ENCODE measurements around the gene CCDC106. TPM values are rescaled to one million over a fixed set of nuclear protein-coding genes. Genes with fewer than 3 reads are reported as not detected.

The CCDC106 gene
- total RNA-seq, 1 experiment from 2014 or later: 19.9 TPM

DNA sequence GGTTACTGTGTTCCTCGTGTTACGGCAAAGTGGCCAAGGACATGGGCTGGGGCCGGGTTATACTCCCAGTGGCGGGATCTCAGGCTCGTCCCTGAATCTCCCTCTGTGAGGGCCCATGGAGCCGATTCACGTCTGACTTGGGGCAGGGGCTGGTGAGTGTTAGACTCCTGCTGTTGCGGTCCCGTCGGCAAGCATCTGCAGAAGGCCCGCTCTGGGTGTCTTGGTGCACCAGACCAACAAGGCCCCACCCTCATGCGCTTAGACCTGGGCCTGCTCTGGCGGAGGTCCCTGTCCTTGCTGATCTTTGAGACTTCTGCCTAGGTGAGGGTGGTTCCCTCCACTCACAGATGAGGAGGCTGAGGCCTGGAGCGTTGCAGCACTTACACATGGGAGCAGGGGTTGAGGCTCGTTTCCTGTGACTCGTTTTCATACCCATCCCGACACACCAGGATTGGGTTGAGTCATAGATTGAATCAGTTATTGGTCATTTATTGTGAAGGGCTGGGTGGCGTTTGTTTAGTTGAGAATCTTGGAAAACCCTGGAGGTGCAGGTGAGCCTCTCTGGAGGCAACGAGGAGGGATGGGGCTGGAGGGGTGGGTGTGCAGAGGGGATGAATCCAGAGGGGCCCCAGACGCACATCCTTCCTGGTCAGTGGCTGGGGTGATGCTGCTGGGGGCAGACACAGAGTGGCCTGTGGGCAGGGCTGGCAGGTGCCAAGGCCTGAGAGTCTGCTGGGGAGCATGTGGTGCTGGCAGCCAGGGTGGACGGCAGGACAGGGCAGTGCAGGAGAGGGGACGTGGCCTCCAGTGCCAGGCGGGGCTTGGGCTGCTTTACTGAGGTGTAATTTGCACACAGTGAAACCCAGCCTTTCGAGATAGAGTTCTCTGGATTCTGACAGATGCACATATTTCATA is 31.6 kb downstream of the CCDC106 start:
- H2BK15ac ChIP-seq (ENCODE audit: low read depth, low read length): no peak overlapping the region
- no peak overlapping the region for H2BK20ac ChIP-seq (ENCODE audit: low read depth, low read length, poor library complexity, severe bottlenecking)
- no peak overlapping the region for H3K9ac ChIP-seq (ENCODE audit: extremely low read depth, insufficient read length, low read length)
- H3K18ac ChIP-seq (ENCODE audit: insufficient read length, low read depth, low read length): no peak overlapping the region
- no peak overlapping the region for H2BK120ac ChIP-seq (ENCODE audit: low read depth, low read length, poor library complexity, severe bottlenecking)
- no peaks in the 10 kb centered on the region; a peak in 1 of 5 replicates for H3K9me3 Mint-ChIP-seq
- no peaks in the 10 kb centered on the region for H3K4me1 ChIP-seq (ENCODE audit: insufficient read depth, low read length)
- no peak overlapping the region for H3K23ac ChIP-seq (ENCODE audit: insufficient read length, low read depth, low read length)
- peaks cover 16 to 48% (median 40%) of the 10 kb centered on the region in 3 experiments; a peak in 6 of 7 replicates for H3K36me3 Mint-ChIP-seq (ENCODE audit: insufficient read depth in 1 of 3, low read depth in 3 of 3)
- H3K4me2 ChIP-seq (ENCODE audit: insufficient read depth, insufficient read length, low read length): no peak overlapping the region
- H4K8ac ChIP-seq (replicated peaks; ENCODE audit: insufficient read length, low read depth, low read length): no peak overlapping the region
- no peak overlapping the region for H2BK12ac ChIP-seq (ENCODE audit: insufficient read length, low read depth, low read length)
- peaks cover 18% of the 10 kb centered on the region for H3K79me1 ChIP-seq (ENCODE audit: insufficient read depth, low read depth, low read length, poor library complexity, severe bottlenecking)
- WGBS (ENCODE audit: extremely low coverage, insufficient read length, low lambda C conversion rate): no CpG with 5 or more reads among the region's 24 CpGs
- H3K79me2 ChIP-seq (ENCODE audit: insufficient read depth, low read length): peaks cover 18% of the 10 kb centered on the region; the same call in 1 of the 2 replicates
- H3K56ac ChIP-seq (ENCODE audit: insufficient read length, low read depth, low read length): no peak overlapping the region
- no peak overlapping the region for H4K91ac ChIP-seq (ENCODE audit: insufficient read length, low read depth, low read length)
- H2AK5ac ChIP-seq (ENCODE audit: insufficient read length, low read length): no peak overlapping the region
- H2BK5ac ChIP-seq (ENCODE audit: insufficient read length, low read length): no peak overlapping the region
- H3K27me3 ChIP-seq (ENCODE audit: insufficient read depth, low read length): no peaks in the 10 kb centered on the region
- H3K23me2 ChIP-seq (ENCODE audit: insufficient read length, low read depth, low read length, poor library complexity, severe bottlenecking): peaks cover 6% of the 10 kb centered on the region
- H2AFZ ChIP-seq (ENCODE audit: low read length): no peak overlapping the region
- H3K27me3 Mint-ChIP-seq (ENCODE audit: low read depth): no peaks in the 10 kb centered on the region
- H3K4me1 Mint-ChIP-seq: peaks cover 12 to 14% of the 10 kb centered on the region in 2 experiments
- no peak overlapping the region for H3K27ac ChIP-seq (ENCODE audit: insufficient read length, low read depth, low read length)
- H4K20me1 ChIP-seq (ENCODE audit: control insufficient read depth, insufficient read depth, insufficient read length): no peaks in the 10 kb centered on the region
- H3T11ph ChIP-seq (ENCODE audit: low read length): no peak overlapping the region
- H3K4me3 Mint-ChIP-seq: no peak overlapping the region
- TF ChIP-seq, protein P1, sequence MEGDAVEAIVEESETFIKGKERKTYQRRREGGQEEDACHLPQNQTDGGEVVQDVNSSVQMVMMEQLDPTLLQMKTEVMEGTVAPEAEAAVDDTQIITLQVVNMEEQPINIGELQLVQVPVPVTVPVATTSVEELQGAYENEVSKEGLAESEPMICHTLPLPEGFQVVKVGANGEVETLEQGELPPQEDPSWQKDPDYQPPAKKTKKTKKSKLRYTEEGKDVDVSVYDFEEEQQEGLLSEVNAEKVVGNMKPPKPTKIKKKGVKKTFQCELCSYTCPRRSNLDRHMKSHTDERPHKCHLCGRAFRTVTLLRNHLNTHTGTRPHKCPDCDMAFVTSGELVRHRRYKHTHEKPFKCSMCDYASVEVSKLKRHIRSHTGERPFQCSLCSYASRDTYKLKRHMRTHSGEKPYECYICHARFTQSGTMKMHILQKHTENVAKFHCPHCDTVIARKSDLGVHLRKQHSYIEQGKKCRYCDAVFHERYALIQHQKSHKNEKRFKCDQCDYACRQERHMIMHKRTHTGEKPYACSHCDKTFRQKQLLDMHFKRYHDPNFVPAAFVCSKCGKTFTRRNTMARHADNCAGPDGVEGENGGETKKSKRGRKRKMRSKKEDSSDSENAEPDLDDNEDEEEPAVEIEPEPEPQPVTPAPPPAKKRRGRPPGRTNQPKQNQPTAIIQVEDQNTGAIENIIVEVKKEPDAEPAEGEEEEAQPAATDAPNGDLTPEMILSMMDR (conservative IDR thresholded peaks at IDR 0.05): no peak
- no peak for DNase-seq
- H3K4ac ChIP-seq (ENCODE audit: low read depth, low read length): no peak overlapping the region
- no peak overlapping the region for H4K5ac ChIP-seq (ENCODE audit: insufficient read length, low read depth, low read length)
- H3K9me3 ChIP-seq (ENCODE audit: control insufficient read depth, low read depth, low read length): no peaks in the 10 kb centered on the region
- no peak overlapping the region for H3K14ac ChIP-seq (ENCODE audit: insufficient read depth, low read length)
- H3K27ac Mint-ChIP-seq: no peak overlapping the region; a peak in 1 of 7 replicates

Measured in H9 (cell line).